GM18951 (cell line): Measurements from ENCODE around the gene GID8.

Experiments
- POLR2A ChIP-seq: IDR thresholded peaks from 4 replicates; pipeline ENCODE4 v1.6.1; 2011; ENCODE audit warnings: mild to moderate bottlenecking; ENCODE audit not compliant: insufficient read length, insufficient read depth; ENCODE audit errors: extremely low read depth
- in situ Hi-C: fragments of 300-500 bp; cut with MboI; formaldehyde crosslinking; loops from one replicate; pipeline ENCODE4 v1.12.0; 2022; ENCODE audit warnings: low sequenced_read_pairs, mixed read lengths, inconsistent platforms; ENCODE audit not compliant: unreplicated experiment

GID8 gene

DNA sequence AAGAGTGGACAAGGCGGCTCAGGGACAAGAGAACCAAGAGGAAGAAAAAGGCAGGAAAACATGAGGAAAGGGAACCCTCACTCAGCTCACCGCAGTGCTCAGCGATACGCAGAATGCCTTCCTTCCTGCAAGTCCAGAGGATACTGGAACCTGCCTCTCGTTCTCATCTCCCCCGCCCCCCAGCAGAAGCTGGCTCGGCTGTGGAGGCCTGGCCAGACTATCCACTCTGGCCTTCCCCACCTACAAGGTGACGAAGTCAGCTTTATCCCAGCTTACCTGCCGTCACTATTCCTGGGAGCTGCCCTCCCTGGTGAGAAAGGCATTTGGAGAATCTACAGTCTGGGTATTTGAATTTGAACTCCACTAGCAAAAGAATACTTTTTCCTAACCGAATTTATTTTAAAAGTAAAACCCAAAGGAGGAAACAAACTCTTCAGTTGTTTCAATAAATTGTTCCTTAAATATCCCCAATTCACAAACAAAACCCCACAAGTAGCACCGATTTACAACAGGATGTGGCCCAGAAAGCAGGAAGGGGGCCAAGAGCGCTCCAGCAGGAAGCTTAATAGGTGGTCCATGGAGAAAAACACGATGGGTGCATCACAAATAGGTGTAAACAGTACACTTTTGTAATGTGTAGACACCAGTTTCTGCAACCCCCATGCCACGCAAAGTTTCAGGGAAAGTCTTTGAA lies 9.6 kb upstream of the GID8 start:
- in situ Hi-C loops: no loop called here
- no peak for TF ChIP-seq POLR2A

DNA sequence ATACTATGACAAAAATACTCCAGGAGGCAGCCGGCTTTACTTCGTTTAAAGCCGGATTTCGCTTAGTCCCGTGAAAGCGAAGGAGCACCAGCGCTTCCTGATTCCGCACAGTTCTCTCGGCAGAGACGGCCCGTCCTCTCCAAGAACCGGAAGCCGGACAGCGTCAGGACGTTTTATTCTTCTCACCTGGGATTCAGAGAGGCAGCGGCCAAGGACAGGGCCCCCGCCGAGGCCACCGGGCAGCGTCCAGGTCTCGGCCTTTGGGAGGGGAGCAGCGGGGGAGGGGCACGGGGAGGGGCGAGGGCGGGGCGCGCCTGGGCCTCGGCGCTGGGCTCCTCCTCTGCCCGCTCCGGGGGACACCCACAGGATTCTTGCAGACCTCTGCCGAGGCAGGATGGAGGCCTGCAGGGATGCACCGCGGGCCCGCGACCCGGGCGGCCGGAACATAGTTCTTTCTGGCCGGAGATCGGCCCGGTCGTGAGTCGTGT lies 8.9 kb upstream of the GID8 start:
- in situ Hi-C loops: no loop called here
- TF ChIP-seq POLR2A: peak; percentile 49

GRCh38 chr20:62931464-62931863 lies 6.5 kb upstream of the GID8 start:
- in situ Hi-C loops: no loop called here
- TF ChIP-seq POLR2A: no peak

- TF ChIP-seq POLR2A: no peak
- in situ Hi-C loops: no loop called here
These were observed 4.0 kb upstream of the GID8 start for GRCh38 chr20:62933966-62934365.

DNA sequence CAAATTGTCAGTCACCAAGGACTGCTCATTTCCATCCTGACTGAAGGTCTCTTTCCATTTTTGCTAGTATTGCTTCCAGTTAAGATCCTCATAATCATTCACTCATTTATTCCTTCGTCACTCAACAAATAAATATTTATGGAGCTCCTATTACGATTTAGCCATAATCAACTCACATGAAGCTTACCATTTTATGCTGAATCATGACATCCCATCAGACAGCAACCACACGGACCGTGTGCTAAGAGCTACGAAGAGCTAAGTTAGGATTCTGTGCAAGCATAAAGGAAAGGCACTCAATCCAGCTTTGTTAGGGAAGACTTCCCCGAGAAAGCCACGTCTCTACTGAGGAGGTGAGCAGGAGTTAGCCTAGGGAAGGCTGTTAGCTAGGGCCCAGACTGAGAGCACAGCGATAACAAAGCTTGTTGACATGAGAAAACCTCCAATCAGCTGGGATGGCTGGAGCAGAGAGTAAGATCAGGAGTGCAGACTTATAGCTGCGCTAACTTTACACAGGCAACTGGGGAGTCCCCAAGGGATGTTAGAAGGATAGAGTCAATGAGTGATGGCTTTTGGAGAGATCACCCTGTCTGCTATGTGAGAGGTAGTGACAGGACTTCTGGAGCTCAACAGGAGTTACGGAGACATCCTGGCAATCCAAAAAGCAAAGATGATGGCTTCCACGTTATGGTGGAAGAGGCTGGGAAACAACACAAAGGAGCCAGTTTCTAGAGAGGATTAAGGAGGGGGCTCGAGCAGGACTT lies 2.6 kb upstream of the GID8 start:
- TF ChIP-seq POLR2A: no peak

DNA sequence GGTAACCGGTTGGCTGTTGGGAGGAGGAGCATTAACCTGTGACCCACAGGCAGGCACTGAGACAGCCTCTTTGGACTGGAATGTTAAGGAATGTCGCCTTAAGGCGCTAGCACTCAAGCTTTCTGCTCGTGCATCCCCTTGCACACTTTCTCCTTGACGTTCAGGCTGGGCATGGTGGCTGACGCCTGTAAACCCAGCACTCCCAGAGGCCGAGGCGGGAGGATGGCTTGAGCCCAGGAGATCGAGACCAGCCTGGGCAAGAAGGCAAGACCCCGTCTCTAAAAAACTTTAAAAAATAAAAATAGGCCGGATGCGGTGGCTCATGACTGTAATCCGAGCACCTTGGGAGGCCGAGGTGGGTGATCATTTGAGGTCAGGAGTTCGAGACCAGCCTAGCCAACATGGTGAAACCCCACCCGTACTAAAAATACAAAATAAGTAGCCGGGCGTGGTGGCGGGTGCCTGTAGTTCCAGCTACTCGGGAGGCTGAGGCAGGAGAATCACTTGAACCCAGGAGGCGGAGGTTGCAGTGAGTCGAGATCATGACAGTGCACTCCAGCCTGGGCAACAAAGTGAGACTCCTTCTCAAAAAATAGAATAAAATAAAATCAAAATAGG lies 1.9 kb upstream of the GID8 start:
- in situ Hi-C loops: no loop called here
- no peak for TF ChIP-seq POLR2A

More for the DNA sequence above, 2.6 kb upstream of the GID8 start:
- in situ Hi-C loops: no loop called here

GRCh38 chr20:62937268-62938104 lies 461 bp upstream of the GID8 start:
- in situ Hi-C loops: no loop called here
- TF ChIP-seq POLR2A: peak; percentile 87

GRCh38 chr20:62940875-62941274 lies 2.9 kb downstream of the GID8 start:
- TF ChIP-seq POLR2A: no peak
- in situ Hi-C loops: no loop called here

DNA sequence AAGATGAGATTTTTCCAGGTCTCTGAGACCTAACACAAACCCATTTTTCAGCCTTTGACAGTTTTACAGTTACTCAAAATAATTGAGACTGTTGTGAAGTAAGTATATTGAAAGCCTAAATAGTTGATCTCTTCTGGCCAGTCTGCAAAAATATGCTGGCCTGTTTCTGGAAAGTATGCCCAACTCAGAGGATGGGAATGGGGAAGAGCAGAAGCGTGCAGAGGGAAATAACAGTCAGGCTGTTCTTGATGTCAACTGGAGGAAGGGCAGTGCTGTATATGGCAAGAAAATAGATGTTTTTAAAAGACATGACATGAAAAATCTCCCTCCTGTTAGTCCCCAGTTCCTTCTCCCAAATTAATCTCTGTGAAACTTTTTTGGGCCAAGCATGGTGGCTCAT lies 3.8 kb downstream of the GID8 start:
- in situ Hi-C loops: no loop called here
- no peak for TF ChIP-seq POLR2A

- in situ Hi-C loops: no loop called here
- TF ChIP-seq POLR2A: no peak
These were observed 4.5 kb downstream of the GID8 start for GRCh38 chr20:62942456-62942855.

DNA sequence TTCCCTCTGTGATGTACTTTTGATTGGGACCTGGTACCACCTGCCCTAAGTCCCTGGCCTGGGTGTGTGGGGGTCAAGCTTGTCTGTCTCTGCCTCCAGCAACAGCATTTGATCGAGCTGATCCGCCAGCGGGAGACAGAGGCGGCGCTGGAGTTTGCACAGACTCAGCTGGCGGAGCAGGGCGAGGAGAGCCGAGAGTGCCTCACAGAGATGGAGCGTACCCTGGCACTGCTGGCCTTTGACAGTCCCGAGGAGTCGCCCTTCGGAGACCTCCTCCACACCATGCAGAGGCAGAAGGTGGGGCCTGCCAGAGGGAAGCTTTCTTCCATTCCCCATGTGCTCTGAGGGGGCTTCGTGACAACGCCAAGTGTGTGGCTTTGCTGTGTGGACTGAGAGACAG lies 5.4 kb downstream of the GID8 start:
- in situ Hi-C loops: no loop called here
- TF ChIP-seq POLR2A: no peak

- no peak for TF ChIP-seq POLR2A
- in situ Hi-C loops: no loop called here
These were observed 6.2 kb downstream of the GID8 start for GRCh38 chr20:62944184-62944583.

GRCh38 chr20:62944746-62945145 lies 6.8 kb downstream of the GID8 start:
- no peak for TF ChIP-seq POLR2A
- in situ Hi-C loops: no loop called here

DNA sequence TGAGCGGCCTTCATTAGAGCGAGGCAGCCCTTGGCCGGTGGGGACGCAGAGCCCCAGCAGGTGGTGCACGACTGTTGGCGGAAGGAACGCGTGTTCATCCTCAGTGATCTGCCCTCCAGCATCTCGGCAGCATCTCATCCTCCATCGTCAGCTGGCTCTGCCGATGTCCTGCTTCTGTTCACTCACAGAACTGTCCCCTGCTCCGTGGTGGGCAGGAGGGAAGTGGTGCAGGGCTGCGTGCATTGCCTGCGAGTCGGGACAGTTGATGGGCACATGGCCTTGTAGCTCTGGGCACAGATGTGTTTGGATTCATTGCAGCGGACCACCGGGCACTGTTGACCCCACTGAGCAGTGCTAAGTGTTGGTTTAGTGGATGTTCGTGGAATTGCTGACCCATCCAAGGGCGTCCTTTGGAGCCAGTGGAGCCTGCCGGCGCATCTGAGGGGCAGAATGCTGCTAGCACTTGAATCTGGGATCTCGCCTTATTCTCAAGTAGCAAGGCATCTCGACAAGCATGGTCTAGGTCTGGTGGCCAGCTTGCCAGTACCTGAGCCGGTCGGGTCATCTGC lies 7.9 kb downstream of the GID8 start:
- TF ChIP-seq POLR2A: no peak
- in situ Hi-C loops: no loop called here
